Activated CD4-positive, CD25-positive, alpha-beta regulatory T cell treated with anti-CD3 and anti-CD28 coated beads, Interleukin-2, amount 50 U/mL, for 72 hours (primary cell): ENCODE measurements around the gene SLC52A3.
A peak's percentile ranks its signal among the peaks of the same experiment; 100 is the strongest.
"Not testable (repeated sequence)": the region's sequence is repeated elsewhere in the genome, so short reads cannot be mapped to it uniquely, and the experiment has no call there.

Experiments used
- DNase-seq: peaks from one replicate; pipeline ENCODE4 v3.0.0; 2021

SLC52A3 gene

GRCh38 chr20:768426-768978, at the start of gene SLC52A3:
SLC52A3 (minus strand) TSS chr20:768500; CDS start chr20:765774, 2,726 bp downstream.
- DNase-seq: no peak

DNA sequence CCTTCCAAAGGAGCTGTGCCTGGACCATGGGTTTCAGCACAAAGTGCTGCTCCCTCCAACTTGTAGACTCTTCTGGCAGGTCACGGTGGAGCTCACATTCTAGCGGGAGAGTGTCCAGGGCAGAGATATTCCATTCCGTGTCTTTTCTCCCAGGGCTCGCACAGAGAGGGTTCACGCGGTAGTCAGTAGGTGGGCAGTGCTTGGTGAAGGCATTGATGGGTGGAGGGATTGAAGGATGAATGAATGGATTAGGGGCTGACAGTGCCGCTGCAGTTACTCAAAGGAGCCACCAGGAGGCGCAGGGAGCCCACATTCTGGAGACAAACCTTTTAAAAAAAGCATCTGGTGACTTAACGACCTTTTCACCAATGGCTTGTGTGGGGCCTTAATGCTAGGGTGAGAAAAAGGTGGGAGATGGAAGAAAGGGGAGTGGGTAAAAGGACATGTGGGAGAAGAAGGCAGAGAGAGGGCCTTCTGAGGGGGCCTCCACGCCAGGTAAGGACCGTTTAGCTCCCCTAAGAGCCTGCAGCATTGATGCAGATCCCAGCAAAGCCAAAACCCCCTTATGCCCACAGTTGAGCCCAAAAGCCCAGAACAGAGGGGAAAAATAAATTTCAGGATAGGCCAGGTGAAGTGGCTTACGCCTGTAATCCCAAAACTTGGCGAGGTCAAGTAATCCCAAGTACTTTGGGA, 47.8 kb upstream of the SLC52A3 start:
- peak; percentile 69 for DNase-seq

- DNase-seq: no peak
Observed at GRCh38 chr20:815226-815625, 46.9 kb upstream of the SLC52A3 start.

- no peak for DNase-seq
Observed at GRCh38 chr20:813390-813789, 45.1 kb upstream of the SLC52A3 start.

DNA sequence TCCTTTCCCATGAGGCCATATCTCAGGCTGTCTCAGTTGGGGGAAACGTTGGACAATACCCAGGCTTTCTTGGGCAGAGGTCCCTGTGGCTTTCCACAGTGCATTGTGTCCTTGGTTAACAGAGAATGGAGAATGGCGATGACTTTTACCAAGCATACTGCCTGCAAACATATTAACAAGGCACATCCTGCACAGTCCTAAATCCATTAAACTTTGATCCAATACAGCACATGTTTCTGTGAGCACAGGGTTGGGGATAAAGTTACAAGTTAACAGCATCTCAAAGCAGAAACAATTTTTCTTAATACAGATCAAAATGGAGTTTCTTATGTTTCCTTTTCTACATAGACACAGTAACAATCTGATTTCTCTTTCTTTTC, 44.1 kb upstream of the SLC52A3 start:
- DNase-seq: not testable (repeated sequence)

DNA sequence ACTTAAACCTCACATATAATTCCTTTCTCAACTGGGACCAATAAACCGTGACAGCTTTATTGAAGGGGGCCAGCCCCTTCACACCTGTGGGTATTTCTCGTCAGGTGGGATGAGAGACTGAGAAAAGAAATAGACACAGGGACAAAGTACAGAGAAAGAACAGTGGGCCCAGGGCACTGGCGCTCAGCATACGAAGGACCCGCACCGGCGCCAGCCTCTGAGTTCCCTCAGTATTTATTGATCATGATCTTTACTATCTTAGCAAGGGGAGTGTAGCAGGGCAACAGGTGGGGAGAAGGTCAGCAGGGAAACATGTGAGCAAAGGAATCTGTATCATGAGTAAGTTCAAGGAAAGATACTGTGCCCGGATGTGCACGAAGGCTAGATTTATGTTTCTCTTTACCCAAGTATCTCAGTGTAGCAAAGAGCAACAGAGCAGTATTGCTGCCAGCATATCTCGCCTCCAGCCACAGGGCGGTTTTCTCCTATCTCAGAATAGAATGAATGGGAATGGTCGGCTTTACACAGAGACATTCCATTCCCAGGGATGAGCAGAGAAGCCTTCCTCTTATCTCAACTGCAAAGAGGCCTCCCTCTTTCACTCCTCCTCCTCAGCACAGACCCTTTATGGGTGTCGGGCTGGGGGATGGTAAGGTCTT, 43.6 kb upstream of the SLC52A3 start:
- not testable (repeated sequence) for DNase-seq

- DNase-seq: no peak
Observed at GRCh38 chr20:805713-806112, 37.4 kb upstream of the SLC52A3 start.

GRCh38 chr20:801678-802077, 33.4 kb upstream of the SLC52A3 start:
- no peak for DNase-seq

GRCh38 chr20:800026-800425, 31.7 kb upstream of the SLC52A3 start:
- not testable (repeated sequence) for DNase-seq

DNA sequence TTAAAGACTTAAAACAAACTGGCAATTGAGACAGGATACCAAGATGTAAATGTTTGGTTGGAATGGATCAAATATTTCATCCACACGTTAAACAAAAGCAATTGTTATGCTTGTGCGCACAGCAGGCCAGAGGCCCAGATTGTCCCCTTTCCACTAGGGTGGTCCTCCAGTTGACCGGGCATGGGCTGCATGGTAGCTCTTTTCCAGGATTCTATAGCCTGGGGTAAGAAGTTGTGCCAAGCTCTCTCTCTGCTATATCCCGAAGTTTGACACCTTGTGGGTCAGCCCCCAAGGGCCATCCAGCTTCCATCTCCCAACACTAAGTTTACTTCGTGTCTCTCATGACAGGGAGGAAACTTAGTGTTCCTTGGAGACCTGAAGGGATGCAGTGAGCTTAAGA, 30.4 kb upstream of the SLC52A3 start:
- DNase-seq: not testable (repeated sequence)

GRCh38 chr20:796921-797320, 28.6 kb upstream of the SLC52A3 start:
- DNase-seq: no peak

DNA sequence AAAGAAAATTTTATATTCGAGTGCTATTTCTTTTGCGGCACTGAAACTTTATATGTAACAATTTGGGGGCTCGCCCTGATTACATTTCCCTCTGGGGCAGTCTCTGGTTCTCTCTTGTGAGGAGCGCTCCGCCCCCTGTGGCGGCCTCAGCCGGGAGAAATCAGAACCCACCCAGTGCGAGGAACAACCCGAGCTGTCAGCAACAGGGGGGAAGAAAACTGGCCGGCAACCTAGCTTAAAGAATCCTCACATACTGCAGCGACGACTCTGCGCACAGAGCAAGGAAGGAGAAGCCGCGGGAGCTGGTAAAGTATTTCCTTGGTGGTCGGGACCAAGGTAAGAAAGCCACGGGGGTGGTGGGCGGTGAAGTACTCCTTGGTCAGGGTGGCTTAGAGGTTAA, 23.9 kb upstream of the SLC52A3 start:
- no peak for DNase-seq

- no peak for DNase-seq
Observed at GRCh38 chr20:791056-791455, 22.8 kb upstream of the SLC52A3 start.

- DNase-seq: no peak
Observed at GRCh38 chr20:787825-788224, 19.5 kb upstream of the SLC52A3 start.

DNA sequence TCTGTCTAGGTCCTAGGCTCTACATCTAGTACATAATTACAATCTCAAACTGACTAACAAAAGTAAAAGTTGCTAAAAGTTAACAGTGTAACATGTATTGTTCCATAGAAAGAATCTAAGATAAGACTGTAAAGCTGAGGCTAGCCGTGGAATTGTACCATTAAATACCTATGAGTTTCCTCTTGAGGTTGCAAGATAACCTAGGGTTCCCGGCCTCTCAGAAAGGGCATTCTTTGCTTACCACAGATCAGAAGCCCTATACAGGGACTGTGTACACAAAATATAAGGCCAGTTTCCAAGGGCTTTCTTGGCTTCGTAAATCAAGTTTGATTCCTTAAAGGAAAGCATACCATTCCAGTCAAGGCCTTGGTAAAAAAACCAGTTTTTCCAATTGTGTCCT, 11.5 kb upstream of the SLC52A3 start:
- no peak for DNase-seq

- DNase-seq: no peak
Observed at GRCh38 chr20:776165-776564, 7.9 kb upstream of the SLC52A3 start.

GRCh38 chr20:775679-776135, 7.4 kb upstream of the SLC52A3 start:
- DNase-seq: no peak

DNA sequence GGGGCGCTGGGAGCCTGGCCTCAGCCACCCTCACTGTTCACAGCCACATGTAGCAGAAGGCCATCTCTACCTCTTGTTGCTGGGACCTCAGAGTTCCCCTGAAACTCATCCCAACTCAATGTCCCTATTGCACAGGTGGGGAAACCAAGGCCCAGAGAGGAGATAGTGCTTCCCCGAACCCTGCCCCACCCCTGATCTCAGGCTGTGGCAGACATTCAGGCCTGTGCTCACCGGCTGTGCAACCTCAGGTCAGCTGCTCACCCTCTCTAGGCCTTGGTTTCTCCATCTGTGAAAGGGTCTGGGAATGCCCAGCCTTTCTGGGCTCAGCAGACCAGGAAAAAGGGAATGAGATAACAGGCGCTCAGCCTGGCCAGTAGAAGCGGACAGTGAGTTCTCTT, 6.4 kb upstream of the SLC52A3 start:
- DNase-seq: no peak

DNA sequence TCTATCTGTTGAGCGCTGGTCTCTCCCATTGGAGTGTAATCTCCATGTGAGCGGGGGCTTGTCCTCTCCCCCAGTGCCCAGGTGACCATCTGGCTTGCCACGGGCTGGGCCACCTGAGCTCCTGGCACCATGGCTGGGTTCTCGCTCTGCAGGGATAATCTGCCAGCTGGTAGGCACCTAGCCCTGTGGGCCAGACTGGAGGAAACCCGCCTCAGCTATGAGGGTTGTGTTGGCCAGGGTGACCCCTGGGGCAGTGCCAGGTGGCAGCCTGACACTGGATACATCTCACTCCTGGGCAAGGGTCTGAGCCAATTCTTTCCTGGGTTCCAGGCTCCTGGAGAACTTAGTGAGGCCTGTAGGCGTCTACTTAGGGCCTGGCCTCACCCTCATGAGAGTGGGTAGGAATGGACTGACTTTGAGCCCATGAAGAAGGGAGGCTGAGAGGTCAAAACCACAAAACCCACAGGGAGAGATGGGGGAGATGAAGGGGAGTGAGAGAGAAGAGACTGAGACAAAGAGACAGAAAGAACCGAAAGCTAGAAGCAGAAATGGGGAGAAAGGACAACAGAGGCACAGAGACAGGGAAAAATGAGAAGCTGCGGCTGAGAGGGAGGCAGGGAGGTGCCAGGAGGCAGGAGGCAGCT, 5.8 kb upstream of the SLC52A3 start:
- no peak for DNase-seq

DNA sequence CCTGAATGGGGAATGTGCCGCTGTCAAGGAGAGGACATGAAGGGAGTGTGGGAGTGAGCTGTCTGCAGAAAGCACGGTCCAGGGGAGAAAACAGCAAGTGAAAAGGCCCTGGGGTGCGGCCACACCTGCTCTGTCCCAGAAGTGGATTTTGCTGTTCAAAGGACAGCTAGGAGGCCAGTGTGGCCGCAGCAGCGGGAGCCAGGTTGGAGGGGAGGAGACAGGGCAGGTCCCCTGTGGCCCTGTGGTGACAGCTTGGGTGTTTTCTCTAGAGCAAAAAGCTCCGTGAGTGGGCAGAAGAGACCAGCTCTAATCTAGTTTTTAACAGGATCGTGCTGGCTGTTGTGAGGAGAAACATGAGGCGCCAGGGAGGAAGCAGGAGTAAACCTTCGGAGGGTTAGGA, 4.5 kb upstream of the SLC52A3 start:
- no peak for DNase-seq

DNA sequence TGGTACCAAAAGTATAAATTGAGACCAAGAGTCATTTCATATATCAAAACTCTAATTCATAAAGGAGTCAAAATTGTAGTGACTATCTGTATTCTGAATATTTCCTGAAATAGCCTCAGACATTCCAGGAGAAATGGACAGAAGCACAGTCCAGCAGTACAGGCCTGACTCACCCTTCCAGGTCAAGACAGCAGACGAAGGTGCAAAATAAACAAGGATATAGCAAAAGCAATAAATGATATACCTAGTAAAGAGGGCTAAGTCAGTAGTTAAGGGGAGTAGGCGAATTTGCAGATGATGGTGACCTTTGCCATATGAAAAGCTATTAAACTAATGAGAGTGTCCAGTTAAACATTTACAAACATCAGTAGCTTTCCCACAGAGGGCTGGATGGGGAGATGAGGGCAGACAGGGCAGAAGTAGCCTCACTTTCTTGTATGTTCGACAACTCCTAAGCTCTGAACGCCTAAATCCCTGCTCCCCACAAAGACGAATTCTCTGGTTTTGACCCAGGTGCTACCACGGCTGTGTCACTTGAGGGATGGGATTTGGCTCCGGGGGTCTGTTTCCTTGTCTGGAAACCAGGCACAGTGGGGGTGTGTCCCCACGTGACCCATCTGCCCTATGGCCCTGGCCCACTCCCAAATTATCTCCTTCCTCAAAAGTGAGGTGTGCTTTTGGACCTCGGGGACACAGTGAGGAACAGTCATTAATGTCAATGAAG, 3.6 kb upstream of the SLC52A3 start:
- no peak for DNase-seq

GRCh38 chr20:770691-771090, 2.4 kb upstream of the SLC52A3 start:
- DNase-seq: no peak

DNA sequence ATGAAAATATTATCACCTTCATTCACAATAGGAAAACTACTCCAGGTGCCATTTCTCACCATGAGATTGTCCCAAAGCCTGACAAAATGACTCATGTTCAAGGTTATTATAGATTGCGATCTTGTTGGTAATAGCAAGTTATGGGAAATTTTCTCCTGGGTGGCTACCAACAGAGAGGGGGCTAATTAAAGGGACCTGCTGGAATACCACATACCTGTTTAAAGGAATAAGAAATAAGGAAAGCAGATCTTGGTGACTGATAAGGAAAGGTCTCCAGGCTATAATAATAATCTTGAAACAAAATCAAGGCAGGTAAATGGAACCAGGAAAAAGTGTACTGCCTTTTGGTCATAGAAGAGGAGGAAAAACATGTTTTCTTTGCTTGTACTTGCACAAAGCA, 1.4 kb downstream of the SLC52A3 start:
- DNase-seq: no peak
